Measurements from ENCODE around the gene KDM4B.

Gene KDM4B

GRCh38 chr19:5107432-5108122, 138.7 kb downstream of the KDM4B start:
- no peak for DNase-seq (ENCODE audit: low read depth)

DNA sequence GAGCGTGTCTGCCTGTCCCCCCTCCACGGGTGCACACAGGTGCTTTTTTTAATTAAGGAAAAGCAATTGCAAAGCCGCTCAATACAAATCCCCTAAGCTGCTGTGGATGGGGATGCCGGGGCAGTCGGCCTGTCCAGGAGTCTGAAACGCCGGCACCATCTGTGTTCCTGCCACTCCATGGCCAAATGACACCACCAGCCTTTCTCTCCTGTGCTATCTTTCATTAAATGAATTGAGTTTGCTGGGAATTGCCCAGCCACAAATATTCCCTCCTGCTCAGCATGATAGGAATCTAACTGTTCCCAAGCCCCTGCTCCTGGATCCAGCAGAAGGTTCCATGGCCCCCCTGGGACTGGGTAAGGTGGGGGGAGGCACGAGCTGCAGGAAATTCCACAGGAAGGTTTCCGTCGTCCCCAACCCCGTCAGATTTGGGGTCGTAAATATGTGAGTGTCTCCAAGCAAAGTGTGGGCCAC, 139.2 kb downstream of the KDM4B start:
- DNase-seq (ENCODE audit: low read depth), result no peak

GRCh38 chr19:5108866-5109265, 140.0 kb downstream of the KDM4B start:
- no peak for DNase-seq (ENCODE audit: low read depth)

DNA sequence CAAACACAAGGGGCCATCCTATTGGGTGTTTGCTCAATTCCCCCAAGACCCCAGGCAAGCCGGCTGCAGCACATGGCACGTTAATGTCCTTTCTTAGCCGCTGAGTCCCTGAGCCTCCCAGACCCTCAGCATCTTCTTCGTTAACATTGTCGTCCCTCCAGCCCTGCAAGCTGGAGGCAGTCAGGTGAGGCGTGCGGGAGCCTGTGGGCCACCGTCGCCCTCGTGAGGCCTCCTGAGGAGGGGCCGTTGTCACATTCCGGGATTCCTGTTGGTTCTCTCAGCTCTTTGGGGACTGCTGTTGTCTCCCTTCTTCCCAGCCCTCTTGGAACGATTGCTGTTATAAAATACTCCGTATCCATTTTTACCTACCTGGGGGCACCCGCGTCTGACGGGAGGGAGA, 140.6 kb downstream of the KDM4B start:
- no peak for DNase-seq (ENCODE audit: low read depth)

DNA sequence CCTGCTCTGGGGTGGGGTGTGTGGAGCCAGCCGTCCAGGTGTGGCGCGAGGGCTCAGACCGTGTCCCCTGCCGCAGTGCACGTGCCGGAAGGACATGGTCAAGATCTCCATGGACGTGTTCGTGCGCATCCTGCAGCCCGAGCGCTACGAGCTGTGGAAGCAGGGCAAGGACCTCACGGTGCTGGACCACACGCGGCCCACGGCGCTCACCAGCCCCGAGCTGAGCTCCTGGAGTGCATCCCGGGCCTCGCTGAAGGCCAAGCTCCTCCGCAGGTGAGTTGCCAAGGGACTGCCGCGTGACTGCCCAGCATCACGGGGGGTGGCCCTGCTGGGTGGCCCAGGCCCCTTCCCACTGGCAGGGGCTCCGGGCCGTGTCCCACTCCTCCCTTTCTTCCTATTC, 141.6 kb downstream of the KDM4B start:
- DNase-seq (ENCODE audit: low read depth), result no peak

- no peak for DNase-seq (ENCODE audit: low read depth)
Observed at GRCh38 chr19:5111051-5111450, 142.1 kb downstream of the KDM4B start.

DNA sequence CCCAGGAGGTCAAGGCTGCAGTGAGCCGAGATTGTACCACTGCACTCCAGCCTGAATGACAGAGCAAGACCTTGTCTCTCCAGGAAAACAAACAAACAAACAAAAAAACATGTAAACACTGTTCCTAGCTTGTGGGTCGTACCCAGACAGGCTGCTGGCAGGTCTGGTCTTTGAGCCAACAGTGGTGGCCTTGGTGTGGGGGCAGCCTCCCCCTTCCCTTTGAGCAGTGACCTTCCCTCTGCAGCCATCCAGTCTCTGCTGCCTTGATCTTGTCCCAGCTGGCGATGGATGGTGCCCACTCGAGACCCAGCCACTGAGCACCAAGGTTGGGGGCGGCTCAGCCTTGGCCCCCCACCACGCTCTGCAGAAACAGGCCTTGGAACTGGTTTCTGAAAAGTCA, 143.3 kb downstream of the KDM4B start:
- no peak for DNase-seq (ENCODE audit: low read depth)

- DNase-seq (ENCODE audit: low read depth), result peak; percentile 83
Observed at GRCh38 chr19:5112681-5113575, 144.0 kb downstream of the KDM4B start.

- no peak for DNase-seq (ENCODE audit: low read depth)
Observed at GRCh38 chr19:5113633-5114586, 145.0 kb downstream of the KDM4B start.

- no peak for DNase-seq (ENCODE audit: low read depth)
Observed at GRCh38 chr19:5114727-5115126, 145.8 kb downstream of the KDM4B start.

- no peak for DNase-seq (ENCODE audit: low read depth)
Observed at GRCh38 chr19:5115351-5115750, 146.4 kb downstream of the KDM4B start.

GRCh38 chr19:5115771-5116202, 146.9 kb downstream of the KDM4B start:
- DNase-seq (ENCODE audit: low read depth), result no peak

GRCh38 chr19:5116292-5116691, 147.4 kb downstream of the KDM4B start:
- DNase-seq (ENCODE audit: low read depth), result no peak

DNA sequence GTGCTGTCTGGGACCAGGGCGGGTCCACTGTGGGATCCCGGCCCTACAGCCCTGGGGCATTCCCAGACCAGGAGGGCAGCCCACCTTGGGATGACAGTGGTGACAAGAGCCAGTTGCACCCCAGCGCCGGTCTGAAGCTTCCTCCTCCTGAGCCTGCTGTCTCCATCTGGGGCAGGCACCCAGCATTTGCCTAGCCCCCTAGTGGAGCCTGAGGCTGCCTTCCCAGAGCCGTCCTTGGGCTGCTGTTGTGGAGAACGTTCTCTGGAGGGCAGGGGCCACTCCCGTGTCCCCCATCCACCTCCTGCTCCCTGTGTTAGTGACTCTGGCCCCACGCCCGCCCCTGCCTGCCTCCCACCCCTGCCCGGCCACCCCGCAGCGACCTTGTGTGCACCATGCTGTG, 148.5 kb downstream of the KDM4B start:
- no peak for DNase-seq (ENCODE audit: low read depth)

DNA sequence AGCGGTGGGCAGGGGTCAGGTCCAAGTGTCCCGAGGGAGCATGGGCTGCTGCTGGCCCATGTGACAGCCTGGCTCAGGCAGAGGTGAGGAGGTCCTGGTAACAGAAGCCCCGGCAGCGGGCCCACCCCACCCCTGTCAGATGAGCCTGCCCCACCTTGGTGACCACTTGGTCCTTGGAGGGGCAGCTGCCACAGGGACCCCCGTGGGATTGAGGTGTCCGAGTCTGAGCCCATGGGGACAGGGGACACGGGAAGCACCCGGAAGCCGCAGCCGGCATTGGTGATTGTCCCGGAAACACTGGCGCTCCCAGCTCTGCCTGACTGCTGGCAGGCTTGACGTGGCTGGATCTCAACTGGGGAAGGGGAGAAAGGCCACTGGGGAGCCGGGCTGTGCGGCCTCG, 149.1 kb downstream of the KDM4B start:
- DNase-seq (ENCODE audit: low read depth), result no peak

DNA sequence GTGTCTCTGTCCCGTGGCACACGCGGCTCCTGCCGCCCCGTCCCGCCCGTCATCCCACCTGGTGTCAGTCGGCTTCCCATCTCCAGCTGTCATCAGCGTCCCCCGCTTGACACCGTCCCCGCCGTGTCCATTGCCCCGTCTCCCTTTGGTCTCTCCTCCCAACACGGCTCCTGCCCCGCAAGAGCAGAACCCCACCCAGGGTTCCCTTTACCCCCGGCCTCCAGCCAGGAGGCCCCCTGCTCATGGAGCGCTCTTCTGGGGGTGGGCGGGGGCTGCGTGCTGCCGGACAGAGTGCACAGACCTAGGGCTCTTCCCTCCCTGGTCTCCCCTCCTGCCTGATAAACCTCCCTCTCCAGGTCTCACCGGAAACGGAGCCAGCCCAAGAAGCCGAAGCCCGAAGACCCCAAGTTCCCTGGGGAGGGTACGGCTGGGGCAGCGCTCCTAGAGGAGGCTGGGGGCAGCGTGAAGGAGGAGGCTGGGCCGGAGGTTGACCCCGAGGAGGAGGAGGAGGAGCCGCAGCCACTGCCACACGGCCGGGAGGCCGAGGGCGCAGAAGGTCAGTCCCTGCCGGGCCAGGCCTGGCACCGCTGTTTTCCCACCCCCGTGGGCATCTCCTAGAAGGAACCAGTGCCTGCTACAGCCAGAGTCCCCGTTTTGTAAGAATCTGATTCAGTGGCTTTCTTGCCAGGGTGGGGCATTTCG, 150.5 kb downstream of the KDM4B start:
- no peak for DNase-seq (ENCODE audit: low read depth)

- DNase-seq (ENCODE audit: low read depth), result no peak
Observed at GRCh38 chr19:5120321-5120720, 151.4 kb downstream of the KDM4B start.

GRCh38 chr19:5120833-5121232, 151.9 kb downstream of the KDM4B start:
- no peak for DNase-seq (ENCODE audit: low read depth)

GRCh38 chr19:5121266-5122120, 152.6 kb downstream of the KDM4B start:
- no peak for DNase-seq (ENCODE audit: low read depth)

DNA sequence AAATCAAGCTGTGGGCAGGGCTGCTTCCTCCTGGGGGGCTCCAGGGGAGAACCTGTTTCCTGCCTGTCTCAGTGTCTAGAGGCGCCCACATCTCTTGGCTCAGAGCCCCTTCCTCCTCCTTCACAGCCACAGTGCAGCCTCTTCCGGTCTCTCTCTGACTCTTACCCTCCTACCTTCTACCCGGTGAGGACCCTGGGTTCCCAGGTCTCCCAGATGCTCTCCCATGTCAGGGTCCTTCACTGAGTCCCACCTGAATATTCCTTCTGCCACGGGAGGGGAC, 153.1 kb downstream of the KDM4B start:
- no peak for DNase-seq (ENCODE audit: low read depth)

All from EH (cell line).